GM19238 (cell line): Measurements from ENCODE around the gene CIT.

Experiments used
- DNase-seq: peaks from one replicate; pipeline ENCODE4 v3.0.0; 2011; ENCODE audit warnings: low spot score; ENCODE audit not compliant: insufficient read length

The CIT gene

DNA sequence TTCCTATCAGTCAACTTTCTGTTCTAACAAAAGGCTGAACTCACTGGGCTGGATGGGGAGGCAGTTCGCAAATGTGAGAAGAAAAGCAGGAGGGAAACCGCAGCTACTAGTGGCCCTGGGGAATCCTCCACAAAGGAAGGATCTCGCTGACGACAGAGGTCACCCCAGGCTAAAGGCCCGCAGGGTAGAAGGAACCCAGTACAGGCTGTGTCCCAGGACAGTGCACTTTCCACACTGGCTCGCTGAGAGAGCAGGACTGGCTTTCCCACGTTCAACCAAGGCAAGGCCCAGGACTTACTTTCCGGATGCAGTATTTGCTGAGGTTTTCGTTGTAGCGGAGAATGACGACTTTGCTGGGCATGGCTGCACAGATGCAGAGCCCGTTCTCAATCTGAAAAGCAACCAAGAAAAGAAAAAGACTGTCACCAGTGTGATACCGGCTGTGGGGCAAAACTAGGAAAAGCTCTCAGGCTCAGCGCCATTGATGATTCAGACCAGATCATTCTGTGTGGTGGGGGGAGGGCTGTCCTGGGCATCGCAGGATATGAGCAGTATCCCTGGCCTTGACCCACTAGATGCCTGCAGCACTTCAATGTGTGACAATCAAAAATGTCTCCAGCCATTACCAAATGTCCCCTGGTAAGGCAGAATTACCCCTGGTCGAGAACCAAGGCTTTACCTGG lies 172.9 kb downstream of the CIT start:
- DNase-seq: no peak

DNA sequence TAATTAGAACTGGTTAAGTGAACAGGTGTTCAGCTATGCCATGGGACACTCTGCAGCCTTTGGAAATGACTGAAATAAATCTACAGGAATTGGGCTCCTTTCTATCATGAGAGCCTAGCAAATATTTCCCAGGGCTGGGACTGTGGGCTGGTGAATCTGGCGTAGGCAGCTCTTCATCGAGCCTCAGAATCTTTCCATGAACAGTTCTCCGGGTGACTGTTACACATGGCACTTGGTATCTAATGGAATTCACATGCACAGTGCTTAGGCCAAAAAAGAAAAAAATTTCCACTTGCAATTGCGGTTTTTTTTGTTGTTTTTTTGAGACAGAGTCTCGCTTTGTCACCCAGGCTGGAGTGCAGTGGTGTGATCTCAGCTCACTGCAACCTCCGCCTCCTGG lies 177.0 kb downstream of the CIT start:
- DNase-seq: no peak

DNA sequence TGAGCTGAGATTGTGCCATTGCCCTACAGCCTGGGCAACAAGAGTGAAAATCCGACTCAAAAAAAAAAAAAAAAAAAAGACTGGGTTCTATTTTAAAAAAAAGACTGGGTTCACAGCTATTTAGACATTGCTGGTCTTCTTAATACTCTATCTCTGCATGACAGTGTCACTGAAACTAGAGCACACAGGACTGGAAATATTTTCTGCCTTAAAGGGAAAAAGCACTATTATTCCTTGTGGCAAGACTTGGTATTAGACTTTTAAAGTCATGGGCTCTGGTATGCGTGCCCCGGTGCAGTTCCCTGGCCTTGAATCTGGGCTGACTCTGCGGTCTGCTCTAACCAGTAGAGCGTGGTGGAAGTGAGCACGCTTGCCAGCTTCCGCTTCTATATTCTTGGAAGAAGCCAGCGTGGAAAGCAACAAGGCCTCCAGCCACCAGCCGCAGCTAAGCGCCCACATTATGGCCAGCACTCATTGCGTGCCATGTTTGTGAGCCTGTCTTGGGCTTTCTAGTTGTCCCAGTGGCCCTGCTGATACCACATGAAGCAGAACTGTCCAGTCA lies 177.8 kb downstream of the CIT start:
- no peak for DNase-seq

DNA sequence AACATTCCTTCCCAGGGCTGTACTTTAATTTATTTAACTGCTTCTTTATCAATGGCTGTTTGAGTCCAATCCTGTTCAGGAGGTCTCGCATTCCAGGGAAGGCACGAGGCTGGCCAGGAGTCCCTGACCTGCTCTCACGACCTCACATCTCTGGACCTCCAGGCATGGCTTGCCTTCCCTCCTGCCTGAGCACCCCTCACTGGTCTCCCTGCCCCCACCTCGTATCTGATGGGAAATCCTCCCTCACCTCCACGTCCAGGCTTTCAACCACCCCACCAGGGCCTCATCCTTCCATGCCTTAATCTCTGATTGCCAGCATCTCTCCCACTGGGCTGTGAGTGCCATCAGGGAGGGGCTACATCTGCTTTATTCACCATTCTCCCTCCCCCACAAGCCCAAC lies 180.2 kb downstream of the CIT start:
- no peak for DNase-seq

DNA sequence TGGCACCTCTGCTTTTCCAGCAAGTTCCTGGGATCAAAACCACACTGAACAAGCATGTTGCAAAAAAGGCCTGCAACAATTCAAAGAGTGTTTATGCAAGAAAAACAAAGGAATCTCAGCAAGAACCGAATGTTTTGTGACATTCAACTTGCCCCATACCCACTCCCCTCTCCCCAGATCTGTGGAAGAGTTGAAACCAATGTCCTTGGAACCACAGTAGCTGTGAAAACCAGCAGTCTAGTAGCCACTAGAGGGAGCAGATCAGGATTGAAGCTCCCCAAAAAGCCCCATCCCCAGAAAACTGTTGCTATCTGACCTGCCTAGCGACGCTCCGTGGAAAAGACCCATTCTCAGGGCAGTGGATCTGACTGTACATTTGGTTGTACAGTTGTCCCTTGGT lies 182.1 kb downstream of the CIT start:
- DNase-seq: no peak

DNA sequence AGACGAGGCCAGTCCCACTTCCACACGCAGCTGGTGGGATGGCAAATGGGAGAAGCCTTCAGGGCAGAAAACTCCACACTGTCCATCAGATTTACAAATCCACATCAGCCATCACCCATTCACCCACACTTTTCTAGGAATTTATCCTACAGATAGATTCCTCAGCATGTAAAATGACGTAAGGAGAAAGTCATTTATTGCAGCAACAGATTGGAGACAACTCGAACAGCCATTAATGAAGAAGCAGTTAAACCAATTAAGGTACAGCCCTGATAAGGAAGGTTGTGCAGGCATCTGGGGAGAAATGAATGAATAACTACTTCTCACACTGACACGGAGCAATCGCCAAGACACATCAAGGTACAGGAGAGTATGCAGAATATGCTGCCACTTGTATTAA lies 183.0 kb downstream of the CIT start:
- no peak for DNase-seq

DNA sequence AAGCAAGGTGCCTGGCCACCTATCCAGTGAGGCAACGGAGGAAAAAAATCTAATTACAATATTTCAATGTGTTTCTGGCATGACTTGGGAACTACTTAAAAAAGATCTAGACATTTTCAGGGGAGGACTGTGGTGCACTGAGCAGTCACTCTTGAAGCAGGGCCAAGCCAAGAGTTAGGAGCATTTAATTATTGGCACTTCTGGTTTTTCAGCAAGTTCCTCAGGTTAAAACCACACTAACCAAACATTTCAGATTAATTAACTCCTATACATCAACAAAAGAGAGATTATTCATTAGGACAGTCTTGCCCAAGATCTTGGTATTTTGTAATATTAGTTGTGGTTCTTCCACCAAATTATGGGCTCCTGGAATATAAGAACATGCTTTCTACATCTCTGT lies 183.6 kb downstream of the CIT start:
- no peak for DNase-seq

DNA sequence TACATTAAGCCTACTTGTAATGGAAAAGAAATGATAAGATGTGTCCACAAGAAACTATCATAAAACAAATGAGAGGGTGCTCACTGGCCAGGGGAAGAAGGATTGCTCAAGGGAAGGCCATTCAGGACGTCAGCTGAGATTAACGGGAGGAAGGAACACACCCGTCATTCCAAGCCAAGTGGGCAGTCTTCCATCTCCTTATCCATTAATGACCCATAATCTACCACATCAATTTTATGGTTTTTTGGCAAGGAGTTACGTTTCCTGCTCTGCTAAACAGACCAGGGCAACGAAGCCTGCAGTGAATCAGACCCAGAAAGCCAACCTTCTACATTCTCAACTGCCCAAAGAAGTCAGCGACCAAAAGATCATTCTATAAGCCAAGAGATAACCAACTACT lies 184.1 kb downstream of the CIT start:
- DNase-seq: no peak

DNA sequence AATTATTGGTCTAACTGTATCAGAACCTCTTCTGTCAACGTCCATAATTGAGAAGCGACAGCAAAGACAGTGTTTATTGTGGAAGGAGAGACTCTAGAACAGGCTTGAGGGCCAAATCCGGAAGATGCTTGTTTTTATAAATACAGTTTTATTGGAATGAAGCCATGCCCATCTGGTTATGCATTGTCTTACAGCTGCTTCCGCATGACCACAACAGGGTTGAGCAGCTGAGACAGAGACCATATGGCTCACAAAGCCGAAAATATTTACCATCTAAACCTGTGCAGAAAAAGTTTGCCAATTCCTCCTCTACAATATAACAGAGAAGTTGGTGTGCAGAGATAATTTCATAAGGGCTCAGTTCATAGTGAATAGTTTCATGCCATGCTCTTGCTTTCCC lies 184.7 kb downstream of the CIT start:
- DNase-seq: no peak

DNA sequence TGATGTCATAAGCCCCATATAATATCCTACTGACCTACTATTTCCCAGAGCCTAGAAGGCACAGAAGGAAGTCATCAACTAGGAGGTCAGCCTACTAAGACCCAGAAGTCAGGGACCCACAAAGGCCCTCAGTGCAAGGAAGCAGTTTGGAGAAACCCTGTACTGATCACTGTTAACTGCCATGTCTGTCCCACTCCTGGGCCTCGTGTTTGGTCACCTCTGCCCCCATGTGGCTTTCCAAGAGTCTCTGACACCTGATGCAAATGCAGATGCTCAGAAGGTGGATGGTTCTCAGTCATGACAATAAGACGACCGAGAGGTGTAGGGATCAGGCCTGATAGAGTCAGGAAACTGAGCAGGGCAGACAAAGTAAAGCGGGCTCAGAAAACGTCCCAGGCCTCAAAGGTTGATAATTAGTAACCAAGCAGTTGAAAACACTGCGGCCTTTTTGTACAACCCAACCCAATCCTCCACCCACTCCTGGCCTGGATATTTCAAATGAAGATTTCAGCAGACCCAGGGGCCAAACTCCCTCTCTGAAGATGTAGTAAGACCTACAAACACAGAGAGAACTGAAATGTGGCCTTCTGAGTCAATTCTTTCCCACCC lies 185.8 kb downstream of the CIT start:
- DNase-seq: no peak

DNA sequence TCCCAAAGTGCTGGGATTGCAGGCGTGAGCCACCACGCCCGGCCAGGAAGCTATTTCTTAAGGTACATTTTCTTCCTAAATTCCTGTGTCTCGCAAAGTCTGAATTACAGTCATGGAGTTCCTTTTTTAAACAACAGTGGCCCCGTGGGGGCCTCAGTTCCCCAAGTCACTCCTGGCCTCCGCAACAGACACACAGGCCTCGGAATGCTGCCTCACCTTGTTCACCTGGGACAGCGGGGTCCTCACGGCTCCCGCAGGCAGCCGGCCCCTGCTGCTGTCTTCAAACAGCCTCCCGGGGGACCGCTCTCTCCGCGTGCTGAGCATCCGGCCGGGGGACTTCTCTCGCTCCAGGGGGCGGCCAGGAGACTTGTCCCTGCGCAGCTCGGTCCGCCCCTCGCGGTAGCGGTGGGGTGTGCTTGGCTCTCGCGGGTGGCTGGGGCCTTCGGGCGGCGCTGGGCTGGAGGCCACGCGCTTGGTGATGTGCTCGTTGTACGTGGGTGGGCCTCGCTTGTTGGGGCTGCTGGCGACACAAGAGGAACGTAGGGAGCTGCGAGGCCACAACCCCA lies 187.1 kb downstream of the CIT start:
- DNase-seq: no peak

DNA sequence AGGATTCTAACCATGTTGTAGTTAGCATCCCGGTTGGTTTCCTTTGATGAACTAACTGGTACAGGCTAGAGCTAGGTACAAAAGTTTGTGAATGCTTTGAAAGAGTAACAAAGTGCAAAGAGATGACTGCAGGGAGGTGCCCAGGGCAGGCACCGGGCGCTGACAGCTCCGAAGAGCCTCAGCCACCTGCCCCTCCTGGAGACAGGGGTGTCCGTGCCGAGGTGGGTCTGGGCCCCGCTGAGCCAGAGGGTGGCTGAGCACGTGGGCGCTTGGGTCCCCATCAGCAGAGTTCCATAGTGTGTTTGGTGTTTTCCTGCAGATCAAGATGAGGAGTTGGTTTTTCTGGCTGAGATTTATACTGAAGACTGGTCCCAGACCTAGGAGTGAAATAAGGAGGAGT lies 189.2 kb downstream of the CIT start:
- DNase-seq: no peak

DNA sequence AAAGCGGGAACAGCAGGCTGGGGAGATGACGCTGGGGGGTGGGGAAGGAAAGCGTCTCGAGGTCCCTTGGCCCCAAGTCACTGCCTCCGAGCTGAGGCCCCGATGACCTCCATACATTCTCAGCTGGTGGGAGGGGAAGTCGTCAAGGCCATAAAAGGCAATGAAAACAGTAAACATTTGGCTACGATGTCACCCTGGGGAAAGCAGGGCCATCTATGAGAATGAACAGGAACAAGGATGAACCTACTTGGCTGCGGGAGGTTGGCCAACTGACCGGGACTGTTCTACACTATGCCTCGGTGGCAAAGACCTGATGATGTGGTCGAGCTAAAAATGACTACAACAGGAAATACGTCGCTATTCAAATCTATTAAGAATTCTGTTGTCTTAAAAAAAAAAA lies 189.7 kb downstream of the CIT start:
- no peak for DNase-seq

DNA sequence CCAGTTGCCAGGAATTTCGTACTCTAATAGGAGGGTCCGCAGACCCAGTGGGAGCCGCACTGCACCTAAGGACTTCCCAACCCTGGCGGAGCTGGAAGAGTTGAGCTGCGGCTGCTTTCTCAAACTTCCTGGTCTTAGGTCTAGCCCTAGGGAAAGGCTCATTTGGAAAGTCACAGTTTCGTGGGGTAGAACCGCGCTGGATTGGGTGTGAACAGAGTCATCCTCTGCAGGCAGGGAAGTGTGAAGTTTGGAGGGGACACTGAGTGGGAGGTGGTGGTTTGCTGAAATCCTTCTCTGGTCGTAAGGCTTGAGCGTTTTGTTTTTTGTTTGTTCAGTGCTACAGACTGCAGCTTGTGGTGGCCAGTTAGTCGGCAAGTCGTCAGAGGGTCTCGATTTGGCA lies 190.3 kb downstream of the CIT start:
- no peak for DNase-seq

DNA sequence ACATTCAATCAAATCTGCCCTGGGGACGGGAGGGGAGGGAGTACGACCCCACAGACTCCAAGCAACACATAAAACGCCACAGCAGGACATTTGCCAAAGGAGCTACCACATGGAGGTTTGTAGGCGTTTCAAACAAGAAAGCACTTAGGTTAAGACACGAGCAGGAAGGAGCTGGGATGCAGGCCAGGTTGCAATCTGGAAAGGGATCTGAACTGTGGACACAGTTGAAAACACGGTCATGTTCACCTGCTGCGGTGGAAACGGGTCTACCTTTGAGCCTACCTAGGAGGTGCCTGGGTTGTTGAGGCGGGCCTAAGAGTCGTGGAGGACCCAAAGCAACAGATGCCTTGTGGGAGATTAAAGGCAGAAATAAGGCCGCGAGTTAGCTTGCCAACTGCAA lies 190.8 kb downstream of the CIT start:
- no peak for DNase-seq

DNA sequence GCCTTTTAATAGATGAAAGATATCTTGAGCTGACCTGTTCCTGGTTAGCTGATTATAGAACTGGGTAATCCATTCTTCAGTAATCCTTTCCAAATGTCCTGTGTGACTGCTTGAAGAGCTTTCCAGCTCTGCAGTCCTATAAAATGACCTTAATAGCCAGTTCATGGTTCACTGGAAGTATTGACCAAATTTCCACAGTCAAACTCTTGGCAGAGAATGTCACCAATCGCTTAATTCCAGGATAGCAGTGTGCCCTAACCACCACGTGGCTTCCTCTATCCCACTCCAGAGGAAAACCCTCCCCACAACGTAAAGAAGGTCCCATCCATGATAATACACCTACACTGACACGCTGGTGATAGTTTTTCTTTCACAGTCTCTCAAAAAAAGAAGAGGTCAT lies 191.7 kb downstream of the CIT start:
- no peak for DNase-seq

DNA sequence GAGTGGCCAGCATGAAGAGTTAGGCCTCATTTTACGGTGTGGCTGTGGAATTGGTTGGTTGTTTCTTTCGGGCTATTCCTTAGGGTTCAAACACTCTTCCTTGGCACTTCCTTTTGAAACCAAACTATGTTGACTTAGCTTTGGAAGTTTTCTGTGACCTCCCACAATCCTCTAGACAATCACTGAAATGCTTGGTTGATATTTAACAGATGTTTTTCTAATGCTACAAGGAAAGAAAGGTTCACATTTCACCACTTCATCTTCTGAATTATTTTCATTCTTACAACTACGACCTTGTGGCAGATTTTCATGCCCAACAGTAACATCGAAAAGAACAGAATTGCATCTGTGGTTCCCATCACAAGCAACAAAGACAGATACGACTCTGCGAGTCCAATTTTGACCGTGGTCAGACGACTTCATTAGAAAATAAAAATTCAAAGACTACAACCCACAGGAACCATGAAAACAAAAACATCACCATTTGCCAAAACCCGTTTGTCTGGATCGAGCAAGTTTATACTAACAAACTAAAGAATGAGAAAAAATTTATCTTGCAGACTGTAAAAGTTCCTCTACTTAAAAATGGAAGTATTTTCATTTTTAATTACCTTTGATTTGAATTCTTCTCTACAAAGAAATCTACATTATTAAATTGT lies 192.3 kb downstream of the CIT start:
- no peak for DNase-seq

DNA sequence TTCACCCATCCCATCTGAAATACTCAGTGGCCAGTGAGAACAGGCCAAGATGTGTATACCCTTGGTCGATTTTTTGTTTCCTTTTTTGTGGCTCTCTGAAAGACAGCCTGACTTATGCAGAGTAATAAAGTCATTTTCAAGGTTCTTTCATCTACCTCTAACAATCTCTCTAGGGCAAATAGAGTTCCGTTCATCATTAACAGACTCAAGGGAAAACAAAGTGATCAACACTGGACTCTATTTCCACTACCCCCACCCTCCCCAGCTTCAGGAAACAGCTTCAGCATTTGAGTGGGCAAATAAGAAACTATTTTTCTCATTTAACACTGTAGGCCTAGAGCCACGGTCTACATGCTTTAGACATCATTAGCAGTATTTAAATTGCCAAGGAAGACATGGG lies 193.3 kb downstream of the CIT start:
- no peak for DNase-seq

DNA sequence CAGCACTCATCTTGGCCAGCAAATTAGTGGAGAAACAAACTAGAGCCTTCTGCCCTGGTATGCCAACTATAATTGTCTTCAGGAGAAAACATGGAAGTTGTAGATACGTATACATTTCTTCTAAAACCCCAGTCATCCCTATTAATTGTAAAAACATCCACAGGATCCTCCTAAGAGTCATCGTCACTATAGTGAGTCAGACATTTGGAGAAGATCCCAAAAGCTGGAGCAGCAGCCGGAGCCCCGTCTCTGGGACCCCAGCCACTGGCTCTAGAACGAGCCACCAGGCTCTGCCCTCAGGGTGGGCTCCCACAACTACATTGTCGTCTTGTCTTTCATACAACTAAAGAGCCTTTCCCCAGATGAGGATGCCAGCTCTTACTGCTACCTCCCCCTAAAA lies 193.7 kb downstream of the CIT start:
- no peak for DNase-seq

DNA sequence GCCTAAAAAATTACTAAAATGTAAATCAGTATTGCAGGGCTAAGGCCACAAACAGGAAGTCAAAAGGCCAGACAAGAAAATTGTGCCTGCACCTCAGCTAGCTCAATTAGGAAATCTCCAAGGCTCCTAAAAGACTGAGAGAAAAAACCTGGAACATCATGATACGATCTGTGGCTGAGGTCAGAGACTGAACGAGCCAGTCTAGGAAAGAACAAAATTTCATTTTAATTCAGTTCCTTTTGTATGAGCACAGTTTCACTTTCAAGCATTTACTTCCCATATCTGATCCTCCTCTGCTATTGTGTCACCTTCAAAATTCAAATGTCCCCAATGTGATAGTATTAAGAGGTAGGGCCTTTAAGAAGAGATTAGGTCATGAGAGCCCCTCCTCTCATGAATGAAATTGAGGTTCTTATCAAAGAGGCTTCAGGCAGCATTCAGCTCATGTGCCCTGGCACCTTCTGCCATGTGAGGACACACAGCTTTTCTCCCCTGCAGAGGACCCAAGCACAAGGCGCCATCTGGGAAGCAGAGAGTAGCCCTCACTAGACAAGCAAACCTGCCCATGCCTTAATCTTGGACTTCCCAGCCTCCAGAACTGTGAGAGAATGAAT lies 194.4 kb downstream of the CIT start:
- no peak for DNase-seq

DNA sequence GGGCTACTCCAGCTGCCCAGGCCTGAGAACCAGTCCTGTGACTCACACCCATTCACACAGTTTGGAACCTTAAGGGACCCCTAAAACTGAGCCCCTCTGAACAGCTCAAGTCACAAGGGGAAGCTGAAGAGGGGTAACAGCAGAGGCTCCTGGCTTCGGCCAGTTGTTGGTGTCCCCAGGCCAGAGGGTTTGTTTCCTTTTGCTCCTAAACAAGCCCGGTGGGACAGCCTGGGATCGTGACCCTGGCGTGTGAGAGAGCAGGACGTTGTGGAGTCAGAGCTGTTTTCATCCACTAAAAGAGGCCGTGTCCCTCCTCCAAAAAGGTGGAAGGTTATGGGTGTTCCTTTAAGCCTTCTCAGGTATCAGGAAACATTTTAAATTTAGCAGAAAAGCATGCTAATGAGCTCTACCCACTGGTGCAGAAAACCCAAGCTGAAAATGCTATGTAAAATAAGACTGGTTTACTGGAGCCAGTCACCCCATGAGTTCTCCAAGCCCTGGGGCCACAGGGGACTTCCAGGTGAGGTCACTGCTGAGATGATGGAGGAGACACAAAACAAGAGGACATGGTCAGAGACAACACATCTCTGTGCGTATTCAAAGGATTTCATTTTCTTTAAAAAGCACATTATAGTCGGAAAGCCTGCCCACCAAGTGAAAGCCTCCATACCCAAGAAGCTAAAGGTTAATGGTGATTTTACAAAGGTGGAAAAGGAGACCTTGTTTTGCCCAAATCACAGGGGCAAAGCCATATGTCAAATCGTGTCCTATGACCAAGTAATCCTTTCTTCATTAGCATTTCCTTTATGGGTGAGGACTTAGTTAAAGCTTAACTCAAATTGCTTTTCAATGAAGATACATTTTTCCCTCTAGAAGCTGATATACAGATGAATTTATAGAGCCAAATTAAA lies 195.1 kb downstream of the CIT start:
- DNase-seq: no peak
